Measurements from ENCODE around the gene VPS13C. TPM values are rescaled to one million over a fixed set of nuclear protein-coding genes. Genes with fewer than 3 reads are reported as not detected.

Gene VPS13C
- total RNA-seq, 1 donor = 79.8 TPM

GRCh38 chr15:61906961-61907752 lies 153.1 kb downstream of the VPS13C start:
- no peak for DNase-seq (ENCODE audit: low read depth)
- no peak overlapping the region for H3K4me3 ChIP-seq (ENCODE audit: low read depth, low read length)
- TF ChIP-seq CTCF (IDR thresholded peaks at IDR 0.05; ENCODE audit: insufficient read depth, low read length) = no peak

GRCh38 chr15:61893146-61893545 lies 167.1 kb downstream of the VPS13C start:
- no peak for TF ChIP-seq CTCF (IDR thresholded peaks at IDR 0.05; ENCODE audit: insufficient read depth, low read length)
- H3K4me3 ChIP-seq (ENCODE audit: low read depth, low read length) = no peak overlapping the region
- DNase-seq (ENCODE audit: low read depth) = no peak

GRCh38 chr15:61892140-61892539 lies 168.1 kb downstream of the VPS13C start:
- no peak overlapping the region for H3K4me3 ChIP-seq (ENCODE audit: low read depth, low read length)
- TF ChIP-seq CTCF (IDR thresholded peaks at IDR 0.05; ENCODE audit: insufficient read depth, low read length) = no peak
- DNase-seq (ENCODE audit: low read depth) = no peak

- no peak for DNase-seq (ENCODE audit: low read depth)
Measured at GRCh38 chr15:61890106-61890505, 170.1 kb downstream of the VPS13C start.

GRCh38 chr15:61889706-61890105 lies 170.5 kb downstream of the VPS13C start:
- DNase-seq (ENCODE audit: low read depth) = no peak
- TF ChIP-seq CTCF (IDR thresholded peaks at IDR 0.05; ENCODE audit: insufficient read depth, low read length) = no peak
- no peak overlapping the region for H3K4me3 ChIP-seq (ENCODE audit: low read depth, low read length)

More at GRCh38 chr15:61890106-61890505, 170.1 kb downstream of the VPS13C start:
- TF ChIP-seq CTCF (IDR thresholded peaks at IDR 0.05; ENCODE audit: insufficient read depth, low read length) = no peak
- H3K4me3 ChIP-seq (ENCODE audit: low read depth, low read length) = no peak overlapping the region

GRCh38 chr15:61888074-61888780 lies 172.0 kb downstream of the VPS13C start:
- TF ChIP-seq CTCF (IDR thresholded peaks at IDR 0.05; ENCODE audit: insufficient read depth, low read length) = no peak
- H3K4me3 ChIP-seq (ENCODE audit: low read depth, low read length) = no peak overlapping the region
- DNase-seq (ENCODE audit: low read depth) = peak; percentile 71

Measured in fibroblast of the aortic adventitia (primary cell).